Stimulated activated memory B cell treated with anti-CD40 and anti-IgM and Interleukin-4, amounts not matched to agents 10 μg/mL and 1 μg/mL and 100 μg/mL, for 72 hours (primary cell): ENCODE results near the gene PLA2G2D.
A peak's percentile ranks its signal among the peaks of the same experiment; 100 is the strongest.

ENCODE experiments used
- ATAC-seq: fragments of 150-1000 bp; cut with Tn5 transposase; 2 replicates; pipeline ENCODE4 v1.10.0; 2021
- H3K27ac Mint-ChIP-seq: one replicate; pipeline ENCODE4 v1.8.0; 2022; ENCODE audit warnings: mild to moderate bottlenecking, mixed read lengths
- H3K27me3 Mint-ChIP-seq: one replicate; pipeline ENCODE4 v1.8.0; 2022; ENCODE audit warnings: mixed read lengths
- H3K36me3 Mint-ChIP-seq: one replicate; pipeline ENCODE4 v1.8.0; 2022; ENCODE audit warnings: mixed read lengths
- H3K4me1 Mint-ChIP-seq: one replicate; pipeline ENCODE4 v1.8.0; 2022; ENCODE audit warnings: mixed read lengths
- H3K4me3 Mint-ChIP-seq: one replicate; pipeline ENCODE4 v1.8.0; 2022; ENCODE audit warnings: mild to moderate bottlenecking, moderate library complexity, mixed read lengths
- H3K9me3 Mint-ChIP-seq: one replicate; pipeline ENCODE4 v1.8.0; 2022; ENCODE audit warnings: mixed read lengths

The PLA2G2D gene

DNA sequence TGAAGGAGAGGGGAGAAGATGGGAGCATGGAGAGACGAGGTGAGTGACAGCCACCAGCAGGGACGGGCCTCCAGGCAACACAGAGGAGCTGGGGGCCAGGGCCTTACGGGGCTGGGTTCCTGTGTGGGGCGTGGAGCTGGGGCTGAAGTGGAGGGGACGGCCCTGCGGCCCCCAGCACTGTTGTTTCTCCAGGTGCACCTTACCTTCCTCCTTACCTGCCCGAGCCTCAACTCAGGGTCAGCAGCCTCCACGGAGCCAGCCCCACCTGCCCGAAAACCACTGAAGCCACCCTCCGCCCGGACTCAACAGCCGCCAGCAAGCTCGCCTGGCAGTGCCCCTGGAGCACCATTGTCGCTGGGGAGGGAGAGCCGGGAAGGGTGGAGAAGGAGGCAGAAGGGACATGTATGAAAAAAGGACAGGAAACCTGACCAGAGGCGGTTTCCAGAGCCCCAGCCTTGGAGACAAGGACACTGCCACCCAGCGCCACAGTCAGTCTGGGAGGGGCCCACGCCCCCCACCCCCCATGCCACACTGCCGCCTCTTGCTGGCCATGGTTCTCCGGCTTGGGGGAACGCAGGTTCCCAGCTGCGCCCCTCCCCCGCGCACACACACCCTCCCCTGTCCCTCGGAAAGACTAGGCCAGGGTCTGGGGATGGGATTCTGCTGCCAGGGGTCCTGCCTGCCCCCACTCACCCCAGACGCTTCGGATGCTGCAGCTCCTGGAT lies 30.4 kb upstream of the PLA2G2D start:
- no peak overlapping the region for H3K27ac Mint-ChIP-seq
- ATAC-seq = no peak
- H3K36me3 Mint-ChIP-seq = no peaks in the 10 kb centered on the region
- H3K9me3 Mint-ChIP-seq = no peaks in the 10 kb centered on the region
- peaks cover 19% of the 10 kb centered on the region for H3K4me1 Mint-ChIP-seq
- no peaks in the 10 kb centered on the region for H3K27me3 Mint-ChIP-seq
- no peak overlapping the region for H3K4me3 Mint-ChIP-seq

DNA sequence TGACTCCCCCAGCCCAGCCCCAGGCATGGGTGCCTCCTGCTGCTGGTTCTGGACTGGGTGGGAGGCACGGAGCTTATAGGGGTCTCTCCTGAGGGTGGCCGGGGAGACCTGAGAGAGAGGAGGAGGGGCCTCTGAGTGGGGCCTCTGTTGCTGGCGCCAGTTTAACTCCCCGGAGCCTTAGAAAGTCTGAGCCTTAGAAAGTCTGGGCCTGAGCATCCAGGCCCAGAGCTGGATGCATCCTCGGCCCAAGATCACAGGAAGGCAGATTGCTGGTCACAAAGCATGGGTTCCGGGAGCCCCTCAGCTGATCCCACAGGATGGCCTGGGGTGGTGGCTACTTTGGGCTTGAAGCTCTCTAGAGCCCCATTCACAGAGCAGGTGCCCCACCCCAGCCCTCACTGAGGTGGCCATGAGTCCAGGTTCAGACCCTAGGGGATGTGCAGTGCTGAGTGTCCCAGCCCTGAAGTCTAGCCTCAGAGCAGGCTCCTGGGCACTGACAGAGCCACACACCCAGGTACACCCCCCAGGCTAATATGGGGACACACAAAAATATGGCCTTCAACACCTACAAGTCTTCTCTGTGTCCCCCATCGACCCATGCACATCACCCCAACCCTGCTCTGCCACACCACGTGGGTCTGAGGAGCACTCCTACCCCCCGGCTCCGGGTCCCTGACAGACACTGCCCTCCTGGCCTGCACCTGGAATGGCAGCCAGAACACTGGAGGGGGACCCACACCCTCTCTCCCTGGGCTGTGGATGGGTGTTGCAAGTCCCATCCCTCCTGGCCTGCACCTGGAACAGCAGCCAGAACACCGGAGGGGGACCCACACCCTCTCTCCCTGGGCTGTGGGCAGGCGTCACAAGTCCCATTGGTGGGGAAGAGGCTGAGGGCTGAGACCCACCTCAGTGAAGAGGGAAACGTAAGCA lies 29.5 kb upstream of the PLA2G2D start:
- H3K36me3 Mint-ChIP-seq = no peaks in the 10 kb centered on the region
- no peak overlapping the region for H3K27ac Mint-ChIP-seq
- H3K9me3 Mint-ChIP-seq = no peaks in the 10 kb centered on the region
- no peak overlapping the region for H3K4me3 Mint-ChIP-seq
- peaks cover 10% of the 10 kb centered on the region for H3K4me1 Mint-ChIP-seq
- H3K27me3 Mint-ChIP-seq = no peaks in the 10 kb centered on the region
- peak; percentile 2 for ATAC-seq

GRCh38 chr1:20147846-20148570 lies 28.7 kb upstream of the PLA2G2D start:
- ATAC-seq = no peak
- H3K4me3 Mint-ChIP-seq = no peak overlapping the region
- peaks cover 9% of the 10 kb centered on the region for H3K4me1 Mint-ChIP-seq

DNA sequence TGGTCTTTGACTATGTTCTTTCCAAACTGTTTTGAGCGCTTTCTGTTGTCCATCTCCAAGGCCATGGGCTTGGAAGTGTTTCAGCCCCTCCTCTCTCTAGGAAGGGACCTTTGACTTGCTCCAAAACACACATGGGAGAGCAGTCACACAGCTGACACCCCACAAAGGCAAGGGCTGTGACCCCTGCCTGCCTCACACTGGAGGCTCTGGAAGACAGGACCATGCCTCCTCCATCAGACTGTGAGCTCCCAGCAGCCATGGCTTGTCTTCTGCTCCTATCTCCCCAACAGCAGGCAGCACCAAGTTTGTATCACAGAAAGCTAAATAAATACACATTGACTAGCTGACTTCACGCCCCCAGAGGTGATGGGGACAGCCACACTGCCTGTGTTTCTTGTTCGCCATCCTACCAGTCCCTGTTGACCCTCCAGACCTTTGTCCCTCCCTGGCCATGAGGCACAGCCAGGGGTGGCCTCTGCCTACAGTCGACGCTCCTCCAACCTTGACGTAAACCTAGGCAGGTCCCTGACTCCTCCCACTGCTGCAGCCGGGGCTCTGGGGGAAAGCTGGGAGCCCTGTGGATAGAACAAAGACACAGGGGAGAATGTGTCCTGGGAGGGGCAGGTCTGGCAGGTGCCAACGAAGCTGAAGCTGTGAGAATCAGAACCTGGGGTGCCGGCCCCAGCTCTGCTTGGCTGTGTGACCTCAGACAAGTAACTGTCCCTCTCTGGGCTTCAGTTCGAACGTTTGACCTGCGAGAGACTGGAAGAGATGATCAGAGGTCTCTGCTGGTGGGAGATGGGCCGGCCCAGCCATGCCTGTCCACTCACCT lies 24.6 kb upstream of the PLA2G2D start:
- no peak overlapping the region for H3K4me3 Mint-ChIP-seq
- no peaks in the 10 kb centered on the region for H3K36me3 Mint-ChIP-seq

More at GRCh38 chr1:20147846-20148570, 28.7 kb upstream of the PLA2G2D start:
- no peaks in the 10 kb centered on the region for H3K27me3 Mint-ChIP-seq
- H3K9me3 Mint-ChIP-seq = no peaks in the 10 kb centered on the region
- no peak overlapping the region for H3K27ac Mint-ChIP-seq
- H3K36me3 Mint-ChIP-seq = no peaks in the 10 kb centered on the region

GRCh38 chr1:20143318-20143717 lies 24.0 kb upstream of the PLA2G2D start:
- H3K4me1 Mint-ChIP-seq = no peaks in the 10 kb centered on the region
- no peaks in the 10 kb centered on the region for H3K27me3 Mint-ChIP-seq
- H3K9me3 Mint-ChIP-seq = no peaks in the 10 kb centered on the region
- ATAC-seq = no peak
- no peak overlapping the region for H3K4me3 Mint-ChIP-seq
- H3K27ac Mint-ChIP-seq = no peak overlapping the region
- H3K36me3 Mint-ChIP-seq = no peaks in the 10 kb centered on the region

More for the DNA sequence above, 24.6 kb upstream of the PLA2G2D start:
- Mint-ChIP-seq H3K27me3 (no peaks in the 10 kb centered on the region), H3K9me3 (no peaks in the 10 kb centered on the region), H3K27ac (no peak overlapping the region), H3K4me1 (no peaks in the 10 kb centered on the region)
- ATAC-seq = no peak

- H3K27me3 Mint-ChIP-seq = no peaks in the 10 kb centered on the region
- H3K36me3 Mint-ChIP-seq = no peaks in the 10 kb centered on the region
- H3K4me3 Mint-ChIP-seq = no peak overlapping the region
- no peak for ATAC-seq
- no peak overlapping the region for H3K27ac Mint-ChIP-seq
- no peaks in the 10 kb centered on the region for H3K4me1 Mint-ChIP-seq
- H3K9me3 Mint-ChIP-seq = no peaks in the 10 kb centered on the region
Measured at GRCh38 chr1:20142001-20142710, 22.8 kb upstream of the PLA2G2D start.

DNA sequence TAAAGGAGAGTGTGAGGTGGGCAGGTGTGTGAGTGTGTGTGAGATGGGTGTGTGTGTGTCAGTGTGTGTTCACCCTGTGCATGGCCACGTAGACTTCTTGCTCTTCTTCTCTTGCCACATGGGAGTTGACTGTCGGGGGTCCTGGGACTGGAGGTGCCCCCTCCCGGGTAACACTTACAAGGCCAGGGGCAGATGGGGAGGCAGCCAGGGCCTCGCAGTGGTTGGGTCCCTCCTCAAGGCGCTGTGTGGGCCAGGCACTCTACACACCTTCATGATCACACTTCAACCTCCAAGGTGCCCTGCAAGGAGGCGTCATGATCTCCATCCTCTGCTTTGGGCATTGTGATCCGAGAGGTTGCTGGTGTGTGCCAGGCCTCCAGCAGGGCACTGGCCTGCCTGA lies 22.1 kb upstream of the PLA2G2D start:
- Mint-ChIP-seq H3K9me3 (no peaks in the 10 kb centered on the region), H3K27ac (no peak overlapping the region), H3K36me3 (no peaks in the 10 kb centered on the region), H3K4me1 (no peaks in the 10 kb centered on the region), H3K4me3 (no peak overlapping the region), H3K27me3 (no peaks in the 10 kb centered on the region)
- ATAC-seq = no peak

- Mint-ChIP-seq H3K4me1 (no peaks in the 10 kb centered on the region), H3K36me3 (no peaks in the 10 kb centered on the region), H3K27me3 (no peaks in the 10 kb centered on the region), H3K9me3 (no peaks in the 10 kb centered on the region), H3K4me3 (no peak overlapping the region), H3K27ac (no peak overlapping the region)
- no peak for ATAC-seq
Measured at GRCh38 chr1:20141001-20141400, 21.7 kb upstream of the PLA2G2D start.

DNA sequence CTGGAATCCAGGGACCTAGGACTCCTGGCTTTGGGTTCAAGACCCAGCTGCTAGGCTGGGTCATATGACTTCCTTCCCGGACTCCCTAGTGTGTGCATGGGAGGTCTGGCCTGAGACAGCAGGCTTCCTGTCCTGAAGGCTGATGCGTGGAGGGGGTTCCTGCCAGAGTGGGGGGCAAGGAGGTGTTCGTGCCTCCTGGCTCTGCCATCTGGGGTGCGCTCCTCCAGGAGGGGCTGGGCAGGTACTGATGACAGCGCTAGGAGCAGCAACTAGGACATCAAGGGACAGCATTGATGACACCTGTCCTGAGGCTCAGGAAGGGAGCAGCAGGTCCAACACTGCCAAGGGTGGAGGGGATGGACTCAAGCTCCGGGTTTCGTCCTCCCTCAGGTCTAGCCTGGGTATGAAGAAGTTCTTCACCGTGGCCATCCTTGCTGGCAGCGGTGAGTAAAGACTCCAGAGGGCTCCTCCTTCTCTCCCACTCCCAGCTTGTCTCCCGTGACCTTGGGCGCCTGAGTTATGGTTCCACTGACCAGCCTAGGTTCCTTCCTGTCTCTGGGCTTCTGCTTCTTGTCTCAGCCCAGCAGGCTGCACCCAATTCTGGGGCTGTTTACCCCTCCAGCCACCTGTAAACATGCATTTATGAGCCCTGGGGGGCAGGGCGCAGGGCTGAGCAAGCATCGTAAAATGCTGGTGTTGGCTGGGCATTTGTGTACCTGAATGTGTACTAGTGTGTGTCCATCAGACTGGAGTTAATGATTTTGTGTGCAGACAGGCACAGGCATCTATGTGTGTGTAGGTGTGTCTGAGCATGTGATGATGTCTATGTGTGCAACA lies 20.7 kb upstream of the PLA2G2D start:
- Mint-ChIP-seq H3K9me3 (no peaks in the 10 kb centered on the region), H3K36me3 (no peaks in the 10 kb centered on the region), H3K27ac (no peak overlapping the region)

GRCh38 chr1:20138961-20139550 lies 19.7 kb upstream of the PLA2G2D start, which contains the start of gene PLA2G2F:
PLA2G2F (plus strand) TSS chr1:20139323; CDS start chr1:20139428, 105 bp downstream.
- no peaks in the 10 kb centered on the region for H3K4me1 Mint-ChIP-seq
- H3K9me3 Mint-ChIP-seq = no peaks in the 10 kb centered on the region
- no peak for ATAC-seq
- no peak within 1 kb of the TSS for H3K4me3 Mint-ChIP-seq
- H3K36me3 Mint-ChIP-seq = no peaks in the 10 kb centered on the region
- H3K27ac Mint-ChIP-seq = no peak within 1 kb of the TSS
- H3K27me3 Mint-ChIP-seq = no peaks in the 10 kb centered on the region

More for the DNA sequence above, 20.7 kb upstream of the PLA2G2D start:
- Mint-ChIP-seq H3K27me3 (no peaks in the 10 kb centered on the region), H3K4me1 (no peaks in the 10 kb centered on the region), H3K4me3 (no peak overlapping the region)
- ATAC-seq = no peak

DNA sequence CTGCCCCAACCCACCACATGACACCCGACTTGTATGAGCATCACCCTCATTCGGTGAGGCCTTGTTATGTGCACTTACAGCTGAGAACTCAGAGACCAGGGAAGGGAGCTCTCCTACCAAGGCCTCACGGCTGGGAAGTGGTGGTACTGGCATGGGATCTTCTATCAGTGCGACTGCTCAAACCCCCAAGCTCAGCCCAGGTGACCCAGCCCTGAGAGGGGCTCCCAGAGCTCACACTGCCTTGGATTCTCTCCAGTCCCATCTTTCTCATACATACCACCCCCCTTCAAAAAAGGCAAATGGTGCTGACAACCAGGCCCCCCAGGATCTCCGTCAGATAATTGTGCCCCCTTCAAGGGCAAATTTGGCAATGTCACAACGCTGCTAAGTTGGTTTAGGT lies 19.0 kb upstream of the PLA2G2D start:
- Mint-ChIP-seq H3K27ac (no peak overlapping the region), H3K9me3 (no peaks in the 10 kb centered on the region), H3K36me3 (no peaks in the 10 kb centered on the region), H3K4me1 (no peaks in the 10 kb centered on the region), H3K4me3 (no peak overlapping the region), H3K27me3 (no peaks in the 10 kb centered on the region)
- no peak for ATAC-seq

GRCh38 chr1:20137604-20138003 lies 18.3 kb upstream of the PLA2G2D start:
- no peak for ATAC-seq
- Mint-ChIP-seq H3K9me3 (no peaks in the 10 kb centered on the region), H3K36me3 (no peaks in the 10 kb centered on the region), H3K4me1 (no peaks in the 10 kb centered on the region), H3K27me3 (no peaks in the 10 kb centered on the region), H3K4me3 (no peak overlapping the region), H3K27ac (no peak overlapping the region)

GRCh38 chr1:20137055-20137454 lies 17.7 kb upstream of the PLA2G2D start:
- Mint-ChIP-seq H3K4me1 (no peaks in the 10 kb centered on the region), H3K27me3 (no peaks in the 10 kb centered on the region), H3K9me3 (peaks cover 2% of the 10 kb centered on the region), H3K4me3 (no peak overlapping the region), H3K27ac (no peak overlapping the region), H3K36me3 (no peaks in the 10 kb centered on the region)
- ATAC-seq = no peak
